Bronchial epithelial cell (primary cell): ENCODE results near the gene JAZF1. TPM values are rescaled to one million over a fixed set of nuclear protein-coding genes. Genes with fewer than 3 reads are reported as not detected.

Experiments
- DNase-seq: peaks from one replicate; pipeline ENCODE4 v3.0.0-alpha.2; 2010; ENCODE audit warnings: low read depth
- FAIRE-seq: peaks from 2 replicates; lab custom pipeline; 2011; peaks lifted over from hg19 to GRCh38; lab: Jason Lieb, UNC
- H3K27me3 ChIP-seq: 2 replicates; pipeline ENCODE4 v1.5.1; 2011; ENCODE audit warnings: low read length; ENCODE audit not compliant: control insufficient read depth, insufficient read depth
- H3K36me3 ChIP-seq: 2 replicates; pipeline ENCODE4 v1.5.1; 2011; ENCODE audit warnings: low read length; ENCODE audit not compliant: control insufficient read depth, insufficient read depth
- H3K4me3 ChIP-seq: 2 replicates; pipeline ENCODE4 v1.5.1; 2011; ENCODE audit warnings: mild to moderate bottlenecking, low read depth, low read length, control low read depth
- CTCF ChIP-seq: IDR thresholded peaks from 2 replicates; pipeline ENCODE4 v1.5.1; 2011; ENCODE audit warnings: mild to moderate bottlenecking, moderate library complexity, low read length, control low read depth, inconsistent platforms; ENCODE audit not compliant: insufficient read depth, severe bottlenecking
- total RNA-seq: library from RNA; depleted of rRNA; stranded (reverse); fragments of >200 nt; gene quantifications from 2 replicates; pipeline ENCODE4 v1.2.1, GENCODE V29; 2014

JAZF1 gene
- total RNA-seq, 1 donor from 2014 or later: 1.1 TPM

- H3K27me3 ChIP-seq: no peaks in the 10 kb centered on the region
- DNase-seq (no peak), FAIRE-seq (no peak)
- H3K36me3 ChIP-seq: no peaks in the 10 kb centered on the region
- TF ChIP-seq CTCF: no peak
- no peak overlapping the region for H3K4me3 ChIP-seq
Observed at GRCh38 chr7:28169230-28169629, 11.4 kb downstream of the JAZF1 start.

GRCh38 chr7:28168393-28169158 lies 12.0 kb downstream of the JAZF1 start:
- FAIRE-seq: no peak
- Histone ChIP-seq H3K36me3 (no peaks in the 10 kb centered on the region), H3K4me3 (no peak overlapping the region), H3K27me3 (no peaks in the 10 kb centered on the region)
- no peak for DNase-seq
- no peak for TF ChIP-seq CTCF

- no peak for TF ChIP-seq CTCF
- DNase-seq (no peak), FAIRE-seq (no peak)
- H3K27me3 ChIP-seq: no peaks in the 10 kb centered on the region
- H3K36me3 ChIP-seq: no peaks in the 10 kb centered on the region
- H3K4me3 ChIP-seq: no peak overlapping the region
Observed at GRCh38 chr7:28166982-28167715, 13.4 kb downstream of the JAZF1 start.

GRCh38 chr7:28165961-28166955 lies 14.3 kb downstream of the JAZF1 start:
- Histone ChIP-seq H3K27me3 (no peaks in the 10 kb centered on the region), H3K4me3 (no peak overlapping the region), H3K36me3 (no peaks in the 10 kb centered on the region)
- TF ChIP-seq CTCF: no peak
- DNase-seq (peak; percentile 65), FAIRE-seq (no peak)

- Histone ChIP-seq H3K4me3 (no peak overlapping the region), H3K36me3 (no peaks in the 10 kb centered on the region), H3K27me3 (no peaks in the 10 kb centered on the region)
- DNase-seq (no peak), FAIRE-seq (peak; percentile 52)
- no peak for TF ChIP-seq CTCF
Observed at GRCh38 chr7:28165261-28165660, 15.3 kb downstream of the JAZF1 start.
